Ovary (tissue), 3 donors: ENCODE results near the gene PTPRN2.

Experiments used
- POLR2A ChIP-seq: fragments of 450-650 bp; IDR thresholded peaks from one replicate; pipeline ENCODE4 v1.6.1; 2017; ENCODE audit warnings: antibody characterized with exemption, mild to moderate bottlenecking, moderate library complexity
- TF ChIP-seq, protein P1 (sequence below), 3 donors: fragments of 450-650 bp in 2 of 3; fragments of 200-600 bp in 1 of 3; IDR thresholded peaks; one replicate each; pipeline versions ENCODE4 v1.5.1 to v1.8.0; 2016 to 2022; ENCODE audit warnings: antibody characterized with exemption in 3 of 3, mild to moderate bottlenecking in 1 of 3
- donor health status: DM: no; HTN: no; CAD: no.

DNA sequence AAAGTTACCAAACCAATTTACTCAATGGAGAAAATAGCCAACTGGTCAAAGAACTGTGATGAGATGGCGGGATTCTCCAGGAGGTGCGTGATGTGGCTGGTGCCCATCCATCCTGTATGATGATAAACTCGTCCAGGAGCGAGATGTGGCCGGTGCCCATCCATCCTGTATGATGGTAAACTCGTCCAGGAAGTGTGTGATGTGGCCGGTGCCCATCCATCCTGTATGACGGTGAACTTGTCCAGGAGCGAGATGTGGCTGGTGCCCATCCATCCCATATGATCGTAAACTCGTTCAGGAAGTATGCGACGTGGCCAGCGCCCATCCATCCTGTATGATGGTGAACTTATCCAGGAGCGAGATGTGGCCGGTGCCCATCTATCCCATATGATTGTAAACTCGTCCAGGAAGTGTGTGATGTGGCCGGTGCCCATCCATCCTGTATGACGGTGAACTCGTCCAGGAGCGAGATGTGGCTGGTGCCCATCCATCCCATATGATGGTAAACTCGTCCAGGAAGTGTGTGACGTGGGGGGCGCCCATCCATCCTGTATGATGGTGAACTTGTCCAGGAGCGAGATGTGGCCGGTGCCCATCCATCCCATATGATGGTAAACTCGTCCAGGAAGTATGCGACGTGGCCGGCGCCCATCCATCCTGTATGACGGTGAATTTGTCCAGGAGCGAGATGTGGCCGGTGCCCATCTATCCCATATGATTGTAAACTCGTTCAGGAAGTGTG, 754.6 kb downstream of the PTPRN2 start:
- no peak for TF ChIP-seq POLR2A
- TF ChIP-seq, protein P1, sequence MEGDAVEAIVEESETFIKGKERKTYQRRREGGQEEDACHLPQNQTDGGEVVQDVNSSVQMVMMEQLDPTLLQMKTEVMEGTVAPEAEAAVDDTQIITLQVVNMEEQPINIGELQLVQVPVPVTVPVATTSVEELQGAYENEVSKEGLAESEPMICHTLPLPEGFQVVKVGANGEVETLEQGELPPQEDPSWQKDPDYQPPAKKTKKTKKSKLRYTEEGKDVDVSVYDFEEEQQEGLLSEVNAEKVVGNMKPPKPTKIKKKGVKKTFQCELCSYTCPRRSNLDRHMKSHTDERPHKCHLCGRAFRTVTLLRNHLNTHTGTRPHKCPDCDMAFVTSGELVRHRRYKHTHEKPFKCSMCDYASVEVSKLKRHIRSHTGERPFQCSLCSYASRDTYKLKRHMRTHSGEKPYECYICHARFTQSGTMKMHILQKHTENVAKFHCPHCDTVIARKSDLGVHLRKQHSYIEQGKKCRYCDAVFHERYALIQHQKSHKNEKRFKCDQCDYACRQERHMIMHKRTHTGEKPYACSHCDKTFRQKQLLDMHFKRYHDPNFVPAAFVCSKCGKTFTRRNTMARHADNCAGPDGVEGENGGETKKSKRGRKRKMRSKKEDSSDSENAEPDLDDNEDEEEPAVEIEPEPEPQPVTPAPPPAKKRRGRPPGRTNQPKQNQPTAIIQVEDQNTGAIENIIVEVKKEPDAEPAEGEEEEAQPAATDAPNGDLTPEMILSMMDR (IDR thresholded peaks at IDR 0.05): no peak
